ENCODE data around the gene ADGRB2.
A peak's percentile ranks its signal among the peaks of the same experiment; 100 is the strongest.

Gene ADGRB2

DNA sequence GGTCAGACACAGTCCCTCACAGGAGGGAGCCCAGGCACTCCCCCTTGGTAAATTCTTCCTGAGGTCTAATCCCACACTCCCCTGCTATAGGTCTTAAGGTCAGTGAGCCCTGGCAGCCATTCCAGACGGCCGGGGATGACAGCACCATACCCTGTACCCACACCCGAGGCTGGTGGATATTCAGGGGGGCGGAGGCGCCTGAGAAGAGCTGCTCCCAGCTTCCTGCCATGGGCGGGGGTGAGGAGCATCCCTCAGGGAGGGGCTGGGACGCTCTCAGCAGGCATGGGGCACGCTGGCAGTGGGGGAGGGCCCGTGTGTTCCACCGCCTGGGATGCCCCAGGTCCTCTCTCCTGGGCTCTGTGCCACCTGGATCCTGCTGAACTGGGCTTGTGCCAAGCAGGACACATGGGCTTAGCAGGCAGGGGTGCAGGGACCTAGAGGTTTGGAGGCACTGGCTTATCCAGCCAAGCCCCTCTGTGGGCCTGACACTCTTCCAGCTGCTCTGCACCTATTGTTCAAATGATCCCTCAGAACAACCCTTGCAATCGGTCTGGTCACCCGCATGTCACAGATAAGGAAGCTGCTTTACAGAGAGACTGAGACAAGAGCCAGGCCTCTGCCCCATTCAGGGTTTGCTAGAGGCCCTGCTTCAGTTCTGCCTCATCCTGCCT is 5.7 kb upstream of the ADGRB2 start:
- TF ChIP-seq POLR2A (IDR thresholded peaks at IDR 0.05; ENCODE audit: low read length) = no peak
- no peak for TF ChIP-seq GATA1 (IDR thresholded peaks at IDR 0.05; ENCODE audit: low read depth, low read length)
- peak in 1 of 2 experiments; percentile 18 for DNase-seq

DNA sequence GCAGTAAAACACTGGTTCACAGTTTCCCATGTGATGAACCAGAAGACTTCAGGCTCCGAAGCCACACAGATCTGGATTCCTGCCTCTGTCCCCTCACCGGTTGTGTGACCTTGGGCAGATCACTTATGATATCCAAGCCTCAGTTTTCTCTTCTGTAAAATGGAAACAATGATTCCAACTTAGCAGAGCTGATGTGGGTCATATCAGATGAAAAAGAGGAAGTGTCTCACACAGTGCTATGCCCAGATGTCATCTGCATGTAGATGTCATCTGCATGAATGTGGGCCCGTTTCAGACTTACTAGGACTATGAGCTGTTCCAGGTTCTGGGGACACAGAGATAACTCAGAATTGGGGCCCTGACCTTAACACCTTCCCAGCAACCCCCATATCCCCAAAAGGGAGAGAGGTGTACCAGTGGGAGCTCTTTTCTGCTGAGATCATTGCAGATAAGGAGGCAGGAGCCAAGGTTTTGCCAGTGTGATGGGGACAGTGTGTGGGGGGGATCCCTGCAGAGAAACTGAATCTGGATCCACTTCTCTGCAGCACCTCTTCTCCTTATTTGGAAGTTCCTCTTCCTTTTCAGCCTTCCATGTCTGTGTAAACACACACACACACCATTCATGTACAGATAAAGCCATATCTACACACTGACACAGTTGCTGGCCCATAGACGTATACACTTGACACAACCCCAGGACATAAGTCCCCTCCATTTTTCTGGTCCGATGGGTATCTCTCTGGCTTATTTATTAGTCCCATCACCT is 5.0 kb upstream of the ADGRB2 start:
- DNase-seq = no peak
- TF ChIP-seq GATA1 (IDR thresholded peaks at IDR 0.05; ENCODE audit: low read depth, low read length) (no peak), POLR2A (IDR thresholded peaks at IDR 0.05; ENCODE audit: low read length) (no peak)

DNA sequence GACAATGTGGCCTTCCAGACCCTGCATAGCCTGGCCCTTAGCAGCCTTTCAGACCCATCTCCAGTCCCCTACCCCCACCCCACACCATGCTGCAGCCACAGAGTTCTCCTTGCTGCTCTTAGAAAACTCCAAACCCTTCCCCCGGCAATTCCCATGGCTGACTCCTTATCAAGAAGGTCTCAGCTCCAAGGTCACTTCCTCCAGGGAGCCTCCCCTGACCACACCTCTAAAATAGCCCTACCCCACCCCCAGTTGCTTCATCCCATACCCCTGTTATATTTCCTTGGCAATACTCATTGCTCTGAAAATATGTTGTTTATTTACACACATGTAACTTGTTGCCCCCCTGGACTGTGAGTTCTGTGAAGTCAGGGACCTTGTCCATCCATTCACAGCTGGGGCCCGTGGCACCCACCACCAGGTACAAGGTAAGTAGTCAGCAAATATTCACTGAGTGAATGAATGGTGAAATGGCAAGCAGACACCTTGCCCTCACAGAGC is 4.3 kb upstream of the ADGRB2 start:
- TF ChIP-seq POLR2A (IDR thresholded peaks at IDR 0.05; ENCODE audit: low read length) (no peak), GATA1 (IDR thresholded peaks at IDR 0.05; ENCODE audit: low read depth, low read length) (no peak)
- DNase-seq = no peak

DNA sequence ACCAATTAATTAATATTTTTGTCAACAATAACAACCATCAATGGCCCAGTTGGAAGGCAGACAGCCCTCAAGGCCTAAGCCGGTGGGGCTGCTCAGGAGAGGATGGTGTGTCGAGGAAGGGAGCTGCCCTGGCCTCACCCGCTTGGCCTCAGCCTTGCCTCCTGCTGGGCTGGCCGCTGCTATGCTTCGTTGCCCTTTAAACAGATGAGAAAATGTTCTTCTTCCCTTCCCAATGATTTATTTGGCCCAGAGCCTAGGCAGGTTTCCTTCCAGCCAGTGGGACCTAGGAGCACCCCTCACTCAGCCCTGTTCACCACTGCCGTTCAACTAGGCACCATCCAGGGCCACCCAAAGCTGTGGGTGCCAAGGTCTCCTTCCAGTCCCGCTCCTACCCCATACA is 3.1 kb upstream of the ADGRB2 start:
- TF ChIP-seq GATA1 (IDR thresholded peaks at IDR 0.05; ENCODE audit: low read depth, low read length) (no peak), POLR2A (IDR thresholded peaks at IDR 0.05; ENCODE audit: low read length) (no peak)
- DNase-seq = no peak

DNA sequence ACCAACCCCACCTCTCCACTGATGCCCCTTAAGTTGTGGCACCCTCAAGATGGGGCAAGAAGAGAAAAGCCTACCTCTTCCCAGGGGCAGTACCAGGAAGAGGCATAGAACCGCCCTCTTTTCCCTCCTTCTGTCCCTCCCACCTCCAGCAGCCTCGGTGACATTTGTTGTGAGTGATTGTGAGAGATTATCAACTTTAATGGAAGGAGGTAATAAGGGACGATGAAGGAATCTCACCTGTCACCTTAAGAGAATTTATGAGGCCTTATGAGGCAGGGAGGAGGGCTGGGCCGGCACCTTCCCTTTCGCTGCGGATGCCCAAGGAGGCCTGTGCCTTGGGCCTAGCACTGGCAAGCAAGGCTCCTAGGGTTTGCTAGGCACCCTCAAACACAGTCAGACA is 1.4 kb upstream of the ADGRB2 start:
- no peak for TF ChIP-seq POLR2A (IDR thresholded peaks at IDR 0.05; ENCODE audit: low read length)
- no peak for TF ChIP-seq GATA1 (IDR thresholded peaks at IDR 0.05; ENCODE audit: low read depth, low read length)
- DNase-seq = no peak

DNA sequence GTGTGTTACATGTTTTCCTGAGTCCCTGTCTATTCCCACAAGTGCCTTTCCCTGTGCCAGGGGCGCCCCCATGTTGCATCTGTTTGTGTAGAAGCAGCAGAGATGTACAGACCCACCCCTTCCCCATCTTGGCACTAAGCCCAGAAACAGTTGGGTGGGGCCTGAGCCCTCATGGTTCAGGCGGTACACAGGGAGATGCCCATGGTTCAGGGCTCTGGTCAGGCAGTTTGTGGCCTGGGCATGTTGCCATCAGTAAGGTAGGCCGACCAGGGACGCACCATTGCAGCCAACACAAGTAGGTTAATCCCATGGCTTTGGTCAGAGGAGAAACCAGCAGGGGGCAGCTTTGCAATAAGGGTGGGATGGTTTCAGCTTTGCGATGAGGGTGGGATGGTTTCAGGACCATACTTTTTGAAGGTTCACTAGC is 914 bp upstream of the ADGRB2 start:
- DNase-seq = peak; percentile 38
- no peak for TF ChIP-seq GATA1 (IDR thresholded peaks at IDR 0.05; ENCODE audit: low read depth, low read length)
- TF ChIP-seq POLR2A (IDR thresholded peaks at IDR 0.05; ENCODE audit: low read length) = no peak

DNA sequence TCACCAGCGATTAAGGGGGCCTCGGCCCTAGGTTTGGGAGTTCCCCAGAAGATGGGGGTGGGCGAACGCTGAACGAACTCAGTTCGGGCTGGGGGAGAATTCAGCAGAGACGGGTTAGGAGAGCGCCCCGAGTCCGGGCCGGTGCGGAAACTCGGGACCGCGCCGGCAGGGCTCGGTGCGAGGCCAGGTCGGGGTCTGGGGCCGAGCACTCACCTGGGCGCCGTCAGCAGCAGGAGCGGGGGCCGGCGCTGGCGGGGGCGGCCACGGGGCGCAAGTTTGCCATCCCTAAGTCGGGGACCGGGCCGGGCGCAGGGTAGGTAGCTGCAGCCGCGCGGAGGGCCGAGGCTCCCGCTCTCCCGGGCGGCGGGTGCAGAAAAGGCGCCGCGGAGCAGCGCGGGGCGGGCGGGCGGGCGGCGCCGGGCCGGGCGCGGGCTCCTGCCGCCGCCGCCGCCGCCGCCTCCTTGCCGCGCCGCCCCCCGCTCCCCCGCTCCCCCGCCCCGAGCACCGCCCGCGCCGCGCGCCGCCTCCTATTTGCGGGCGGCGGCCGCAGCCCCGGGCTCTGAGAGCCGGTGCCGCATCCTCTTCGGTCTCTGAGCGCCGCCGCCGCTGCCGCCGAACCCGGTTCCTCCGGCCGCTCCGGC is 349 bp downstream of the ADGRB2 start:
- TF ChIP-seq GATA1 (IDR thresholded peaks at IDR 0.05; ENCODE audit: low read depth, low read length) (no peak), POLR2A (IDR thresholded peaks at IDR 0.05; ENCODE audit: low read length) (no peak)
- peak in 1 of 2 experiments; percentile 17 for DNase-seq

DNA sequence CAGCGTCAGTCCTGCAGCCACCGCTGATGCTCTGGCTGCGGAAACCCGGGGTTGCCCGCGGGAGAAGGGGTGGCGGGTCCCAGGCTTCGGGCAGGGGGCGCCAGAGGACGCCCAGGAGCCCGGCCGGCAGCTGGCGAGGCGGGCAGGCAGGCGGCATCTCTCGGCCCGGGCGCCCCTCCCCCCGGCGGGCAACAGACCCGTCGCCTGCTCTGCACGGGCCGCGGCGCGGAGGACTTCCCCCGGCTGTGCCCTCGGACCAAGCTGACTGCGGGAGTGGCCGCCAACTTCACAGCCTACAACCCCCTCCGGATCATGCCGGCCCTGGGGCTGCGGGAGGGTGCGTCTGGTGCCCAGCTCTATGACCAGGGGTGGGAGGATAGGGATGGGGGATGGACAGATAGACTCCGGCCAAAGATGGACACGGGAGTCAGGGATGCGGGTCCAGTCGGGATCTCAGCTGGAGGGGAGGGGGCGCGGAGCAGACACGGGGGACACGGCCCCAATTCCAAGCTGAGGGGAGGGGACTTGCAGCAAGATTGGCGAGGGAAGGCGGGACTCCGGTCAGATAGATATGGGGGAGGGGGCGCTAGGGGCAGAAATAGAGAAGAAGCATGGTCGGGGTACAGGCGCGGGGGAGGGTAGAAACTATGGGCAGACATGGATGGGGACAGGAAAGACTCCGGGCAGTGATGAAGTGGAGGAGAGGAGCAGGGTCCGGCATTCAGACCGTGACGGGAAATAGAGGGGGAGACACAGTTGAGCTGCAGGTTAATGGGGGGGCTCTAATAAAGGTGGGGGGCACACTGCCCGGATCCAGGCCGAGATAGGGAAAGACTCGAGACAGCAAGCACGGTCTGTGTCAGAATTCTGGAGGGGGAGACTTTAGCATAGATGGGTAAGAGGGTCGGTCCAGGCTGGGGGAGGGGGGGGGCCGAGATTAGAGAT is 1.1 kb downstream of the ADGRB2 start:
- DNase-seq = peak; percentile 26 to 37
- TF ChIP-seq POLR2A (IDR thresholded peaks at IDR 0.05; ENCODE audit: low read length) = no peak
- no peak for TF ChIP-seq GATA1 (IDR thresholded peaks at IDR 0.05; ENCODE audit: low read depth, low read length)

DNA sequence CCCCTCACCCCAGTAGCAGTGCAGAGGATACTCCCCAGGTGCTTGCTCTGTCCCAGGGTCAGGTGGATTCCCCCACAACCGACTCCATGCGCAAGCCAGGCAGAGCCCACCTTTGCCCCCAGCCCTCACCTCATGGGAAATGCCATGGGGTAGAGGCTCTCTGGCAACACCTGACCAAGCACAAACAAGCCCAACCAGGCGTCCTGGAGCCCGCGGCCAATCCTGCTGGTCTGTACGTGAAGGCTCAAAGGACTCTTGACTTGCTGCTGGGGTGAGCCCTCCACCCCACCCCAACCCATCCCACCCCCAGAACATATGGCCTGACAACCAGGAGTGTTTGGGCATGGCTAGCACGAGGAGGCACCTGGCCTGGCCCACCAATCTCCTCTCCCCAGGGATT is 1.8 kb downstream of the ADGRB2 start:
- TF ChIP-seq POLR2A (IDR thresholded peaks at IDR 0.05; ENCODE audit: low read length) (no peak), GATA1 (IDR thresholded peaks at IDR 0.05; ENCODE audit: low read depth, low read length) (no peak)
- DNase-seq = no peak

DNA sequence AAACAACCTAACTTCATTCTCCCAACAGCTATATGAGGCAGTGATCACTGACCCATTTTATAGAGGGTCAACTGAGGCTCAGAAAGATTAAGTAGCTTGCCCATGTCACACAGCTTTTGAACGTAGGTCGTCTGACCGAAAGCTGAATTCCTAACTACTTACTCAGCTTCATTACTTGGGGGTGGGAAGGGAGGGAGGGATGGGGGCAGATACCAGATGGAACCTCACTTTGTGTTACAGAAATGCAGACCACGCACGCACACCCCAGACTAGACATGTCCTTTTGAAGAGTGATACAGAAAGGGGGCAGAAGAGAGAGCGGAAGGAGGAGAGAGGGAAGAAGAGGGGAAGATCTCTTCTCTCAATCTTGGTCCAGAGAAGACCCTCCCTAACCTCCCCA is 2.3 kb downstream of the ADGRB2 start:
- TF ChIP-seq POLR2A (IDR thresholded peaks at IDR 0.05; ENCODE audit: low read length) (no peak), GATA1 (IDR thresholded peaks at IDR 0.05; ENCODE audit: low read depth, low read length) (no peak)
- DNase-seq = no peak

DNA sequence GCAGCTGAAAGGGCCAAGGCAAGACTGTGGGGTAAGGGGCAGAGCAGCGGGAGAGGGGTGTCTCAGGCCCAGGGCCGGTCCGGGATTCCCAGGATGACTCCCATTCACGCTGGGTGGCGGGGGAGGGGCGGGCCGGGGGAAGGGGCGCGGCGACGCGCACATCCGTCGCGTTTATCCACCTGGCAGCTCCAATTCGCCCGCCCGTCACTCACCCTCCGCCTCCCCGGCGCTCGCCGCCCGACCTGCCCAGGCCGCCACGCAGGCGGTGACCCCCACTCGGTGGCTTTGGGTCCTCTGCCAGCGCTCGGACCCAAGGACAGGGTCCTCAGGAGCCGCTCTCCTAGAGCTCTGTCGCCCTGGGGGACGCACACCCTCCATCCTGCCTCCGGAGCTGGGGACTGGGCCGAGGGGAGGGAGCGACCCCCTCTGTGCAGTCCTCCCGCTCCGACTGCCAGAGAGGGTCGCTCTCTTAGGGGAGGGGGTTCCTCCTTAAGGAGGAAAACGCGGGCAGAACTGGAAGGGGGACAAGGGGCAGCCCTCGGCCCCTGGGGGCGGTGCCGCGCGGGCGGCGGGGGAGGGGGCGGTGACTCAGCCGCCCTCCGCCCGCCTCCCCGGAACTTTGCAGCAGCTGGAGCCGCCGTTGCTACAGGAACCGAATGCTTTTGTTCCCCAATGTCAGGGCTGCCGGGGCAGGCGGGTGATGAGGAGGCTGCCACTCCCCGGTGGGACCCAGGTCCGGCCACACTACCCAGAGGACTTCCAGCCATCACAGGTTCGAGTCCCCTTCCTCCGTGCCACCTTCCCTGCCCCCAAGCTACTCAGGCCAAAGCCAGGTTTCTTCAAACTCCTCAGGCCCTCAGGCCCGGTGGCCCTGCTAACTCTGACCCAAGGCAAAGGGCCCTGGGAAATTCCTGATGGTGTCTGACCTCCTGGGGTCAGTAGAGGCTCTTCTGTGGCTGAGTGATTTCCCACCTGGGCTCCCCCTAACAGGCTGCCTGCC is 3.4 kb downstream of the ADGRB2 start:
- no peak for TF ChIP-seq GATA1 (IDR thresholded peaks at IDR 0.05; ENCODE audit: low read depth, low read length)
- DNase-seq = peak in 1 of 2 experiments; percentile 8

DNA sequence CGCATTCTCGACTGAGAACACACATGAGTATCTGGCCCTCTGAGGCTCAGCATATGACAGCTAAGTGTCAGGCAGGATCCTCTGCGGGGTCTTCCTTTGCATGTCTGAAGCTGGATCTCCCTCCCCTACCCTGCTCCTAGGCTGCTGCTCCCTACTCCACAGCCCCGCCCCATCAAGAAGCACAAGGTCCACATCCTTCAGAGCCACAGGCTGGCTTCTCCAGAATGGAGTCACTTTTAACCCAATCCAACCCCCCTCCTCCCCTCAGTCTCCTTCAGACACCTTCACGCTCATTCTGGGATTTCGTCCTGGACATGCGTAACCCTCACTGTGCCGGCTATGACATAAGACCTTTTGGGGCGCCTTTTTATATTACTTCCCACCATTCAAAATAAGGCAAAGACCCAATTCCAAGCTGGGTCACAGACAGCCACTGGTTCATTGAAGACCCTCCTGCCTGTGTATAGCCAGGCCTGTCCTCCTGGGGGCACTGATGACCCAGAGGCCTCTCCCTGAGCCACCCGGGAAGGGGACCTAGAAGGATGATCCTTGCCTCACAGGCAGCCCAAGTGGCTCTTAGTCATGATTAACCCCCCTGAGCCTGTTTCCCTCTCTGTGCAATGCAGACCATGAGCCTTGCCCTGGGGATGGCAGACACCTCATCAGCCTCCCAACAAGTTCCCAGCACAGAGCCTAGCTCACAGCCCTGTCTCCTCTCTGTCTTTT is 4.7 kb downstream of the ADGRB2 start:
- no peak for DNase-seq
- no peak for TF ChIP-seq POLR2A (IDR thresholded peaks at IDR 0.05; ENCODE audit: low read length)
- TF ChIP-seq GATA1 (IDR thresholded peaks at IDR 0.05; ENCODE audit: low read depth, low read length) = no peak
